NCI-H1105 treated with DMSO at 0.1 percent for 48 hours (cell line): Measurements from ENCODE around the gene C5orf58.

ENCODE experiments used
- DNase-seq: peaks from one replicate; lab custom pipeline; 2025; lab: John Stamatoyannopoulos, UW

The C5orf58 gene

GRCh38 chr5:170256571-170256970 lies 23.8 kb downstream of the C5orf58 start:
- DNase-seq, result no peak

DNA sequence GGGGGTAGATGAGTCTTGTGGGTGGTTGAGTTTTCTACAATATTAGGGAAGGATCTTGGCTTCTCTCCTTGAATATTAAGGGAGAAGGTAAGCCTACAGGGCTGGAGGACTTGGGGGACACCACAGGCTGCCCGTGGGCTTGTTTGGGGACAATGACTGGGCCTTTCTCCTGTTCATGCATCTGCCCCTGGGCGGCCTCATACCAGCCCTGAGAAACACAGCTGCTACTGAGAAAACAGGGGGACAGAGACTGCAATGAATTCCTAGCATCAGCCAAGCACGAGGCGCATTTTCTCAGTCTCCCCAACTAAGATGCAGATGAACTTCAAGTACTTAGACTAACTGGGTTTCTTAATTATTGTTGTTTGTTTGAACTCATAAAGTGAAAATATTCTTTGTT lies 24.6 kb downstream of the C5orf58 start:
- no peak for DNase-seq

DNA sequence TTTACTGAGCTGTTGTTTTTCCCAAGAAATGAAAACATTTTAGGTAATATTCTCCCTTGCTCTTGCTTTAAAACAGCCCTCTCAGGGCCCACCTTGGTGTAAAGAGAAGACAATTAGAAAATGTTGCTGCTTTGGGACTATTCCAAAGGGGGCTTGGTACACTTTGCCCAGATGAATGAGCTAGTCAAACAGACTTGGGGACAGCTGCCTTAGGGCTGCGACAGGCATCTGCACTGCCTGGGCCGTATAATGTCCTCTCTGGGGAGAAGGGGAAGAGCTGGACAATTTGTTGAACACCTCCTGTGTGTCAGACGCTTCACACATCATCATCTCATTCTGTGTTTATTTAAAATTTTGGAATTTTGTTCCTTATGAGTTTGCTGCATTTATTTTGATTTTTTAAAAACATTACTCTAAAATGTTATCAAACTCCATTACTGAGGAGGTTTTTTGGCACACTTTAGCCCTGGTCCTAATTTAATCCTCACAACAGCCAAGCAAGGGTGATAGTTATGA lies 28.8 kb downstream of the C5orf58 start:
- DNase-seq, result no peak

DNA sequence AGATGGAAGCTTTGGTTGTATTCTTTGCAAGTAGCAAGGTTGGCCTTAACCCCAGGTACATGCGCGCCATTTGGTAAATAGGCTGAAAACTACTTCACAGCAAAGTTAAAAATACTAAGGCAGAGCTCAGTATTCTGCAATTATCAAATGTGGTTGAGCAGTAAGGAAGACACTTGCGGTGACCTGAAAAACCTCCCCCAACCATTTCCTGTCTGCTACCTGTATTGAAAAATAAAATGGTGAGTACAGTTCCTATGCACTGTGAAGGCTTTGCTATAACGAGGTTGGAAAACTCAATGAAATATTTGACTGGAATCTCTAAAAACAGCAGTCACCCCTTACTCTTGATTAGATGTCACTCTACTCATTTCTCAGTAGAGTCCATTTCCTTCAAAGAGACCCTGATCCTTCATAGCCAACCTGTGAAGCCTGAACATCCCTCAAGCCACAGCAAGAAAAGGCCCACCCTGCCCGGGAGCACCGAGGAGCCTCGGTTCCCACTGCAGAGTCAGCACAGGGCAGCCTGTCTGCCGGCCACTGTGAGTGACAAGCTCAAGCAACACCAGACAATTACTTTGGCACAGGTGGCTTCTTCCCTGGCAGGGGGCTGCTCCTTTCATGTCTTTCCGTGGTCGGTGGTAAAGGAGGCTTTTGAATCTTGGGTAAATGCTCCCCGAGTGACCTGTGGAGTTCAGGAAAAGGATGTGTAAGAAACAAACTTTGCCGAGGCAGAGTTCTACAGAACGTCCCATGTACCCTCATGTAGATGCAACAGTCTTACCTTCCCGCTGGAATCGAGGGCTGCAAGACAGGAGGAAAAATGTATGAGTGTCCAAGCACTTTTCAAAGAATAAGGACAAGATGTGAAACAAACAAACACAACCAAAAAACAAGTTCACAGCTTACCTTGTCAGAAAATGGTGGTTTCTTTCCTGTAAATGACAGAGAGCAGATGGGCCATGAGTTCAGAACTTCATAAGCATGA lies 29.6 kb downstream of the C5orf58 start:
- no peak for DNase-seq

DNA sequence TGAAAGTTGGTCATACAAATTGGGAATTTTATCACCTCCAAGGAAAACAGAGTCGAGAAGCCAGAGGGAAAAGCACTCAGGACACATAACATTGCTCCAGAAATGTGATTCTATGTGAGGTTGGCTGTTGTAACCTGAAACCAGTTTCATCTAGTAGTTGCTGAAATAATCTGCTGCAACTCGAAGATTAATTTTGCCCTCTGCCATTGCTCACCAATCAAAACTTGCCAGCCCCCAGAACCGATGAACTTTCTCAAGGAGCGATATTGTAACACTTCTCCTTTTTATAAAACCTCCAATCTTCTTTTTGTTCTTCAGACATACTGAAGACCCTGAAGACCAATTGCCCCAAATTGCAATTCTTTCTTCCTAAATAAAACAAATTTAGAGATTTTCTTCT lies 31.1 kb downstream of the C5orf58 start:
- no peak for DNase-seq

DNA sequence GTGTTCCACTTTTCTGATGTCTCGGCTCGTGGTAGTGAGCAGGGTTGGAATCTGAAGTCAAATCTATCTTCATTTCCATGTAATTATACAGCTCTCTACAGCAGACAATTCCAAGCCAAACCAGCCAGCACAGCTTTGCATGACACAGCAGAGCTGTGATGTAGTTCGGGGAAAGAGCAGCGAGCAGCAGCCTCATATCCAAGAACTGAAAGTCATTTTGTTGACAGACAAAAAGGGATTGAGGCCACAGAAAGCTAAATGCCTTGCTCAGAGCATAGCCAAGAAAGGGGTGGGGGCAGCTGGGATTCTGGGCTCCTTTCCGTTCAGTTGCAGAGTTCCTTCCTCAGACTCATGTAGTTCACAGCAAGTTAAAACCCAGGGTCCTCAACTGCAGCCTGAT lies 32.7 kb downstream of the C5orf58 start:
- DNase-seq, result no peak

DNA sequence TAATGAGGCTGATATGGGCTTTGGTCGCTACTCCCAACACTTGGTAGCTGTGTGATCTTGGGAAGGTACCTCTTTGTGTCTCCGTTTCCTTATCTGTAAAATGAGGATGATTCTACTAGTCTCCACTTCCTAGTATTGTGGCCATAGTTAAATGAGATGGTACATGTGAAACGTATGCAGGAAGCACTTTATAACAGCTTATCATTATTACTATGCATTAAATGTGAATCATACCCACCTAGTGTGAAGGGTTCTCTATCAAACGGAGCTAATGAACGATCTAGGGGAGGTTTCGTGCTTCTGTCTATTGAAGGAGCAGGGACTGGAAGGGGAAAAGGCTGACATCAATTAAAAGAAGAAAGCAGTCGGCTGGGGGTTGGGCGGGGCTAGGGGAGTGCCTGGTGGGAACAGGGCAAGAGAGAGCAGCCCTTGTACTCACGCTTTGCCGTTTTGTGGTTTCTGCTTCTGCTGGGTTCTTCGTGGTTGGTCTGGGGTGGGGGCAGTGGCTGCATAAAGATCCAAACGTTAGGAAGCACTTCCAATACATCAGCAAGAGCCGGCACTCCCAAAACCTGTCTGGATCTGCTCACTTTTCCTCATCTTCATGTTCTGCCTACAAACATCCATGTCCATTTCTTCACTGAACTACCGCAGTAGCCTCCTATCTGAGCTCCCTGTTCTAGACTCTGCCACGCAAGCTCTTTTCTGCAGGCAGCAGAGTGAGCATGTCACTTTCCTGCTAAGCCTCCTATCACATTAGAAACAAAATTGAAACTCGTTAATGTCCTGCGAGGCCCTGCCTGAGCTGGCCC lies 34.0 kb downstream of the C5orf58 start:
- DNase-seq, result no peak

DNA sequence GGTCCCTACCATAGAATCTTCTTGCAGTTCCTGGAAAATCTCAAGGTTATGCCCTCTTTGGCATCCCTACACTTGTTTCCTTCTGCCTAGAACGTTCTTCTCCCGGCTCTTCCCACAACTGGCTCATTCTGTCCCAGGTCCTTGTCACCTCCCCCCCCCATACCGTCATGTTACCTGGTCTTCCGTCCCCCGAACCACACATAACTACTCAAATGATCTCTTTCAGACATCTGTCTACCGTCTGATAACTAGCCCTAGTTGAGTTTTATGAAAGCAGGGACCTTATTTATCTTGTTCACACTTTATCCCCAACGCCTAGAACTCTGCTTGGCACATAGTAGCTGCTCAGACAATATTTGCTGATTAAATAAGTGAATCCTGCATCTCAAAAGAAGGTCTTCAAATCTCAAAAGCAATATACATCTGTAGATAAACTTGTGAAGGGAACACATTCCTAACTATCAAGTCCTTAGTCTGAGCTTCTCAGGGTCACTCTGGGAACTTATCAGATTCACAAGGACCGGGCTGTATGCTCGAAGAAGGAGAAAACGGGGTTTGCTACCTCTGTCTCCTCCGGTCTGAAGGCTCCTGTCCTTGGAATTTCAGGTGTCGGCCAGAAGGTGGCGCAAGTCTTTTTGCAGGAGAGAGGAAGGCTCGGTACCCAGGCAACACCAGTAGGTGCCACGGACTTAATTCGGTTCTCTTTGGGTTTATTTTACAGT lies 34.8 kb downstream of the C5orf58 start:
- DNase-seq, result peak; percentile 47

DNA sequence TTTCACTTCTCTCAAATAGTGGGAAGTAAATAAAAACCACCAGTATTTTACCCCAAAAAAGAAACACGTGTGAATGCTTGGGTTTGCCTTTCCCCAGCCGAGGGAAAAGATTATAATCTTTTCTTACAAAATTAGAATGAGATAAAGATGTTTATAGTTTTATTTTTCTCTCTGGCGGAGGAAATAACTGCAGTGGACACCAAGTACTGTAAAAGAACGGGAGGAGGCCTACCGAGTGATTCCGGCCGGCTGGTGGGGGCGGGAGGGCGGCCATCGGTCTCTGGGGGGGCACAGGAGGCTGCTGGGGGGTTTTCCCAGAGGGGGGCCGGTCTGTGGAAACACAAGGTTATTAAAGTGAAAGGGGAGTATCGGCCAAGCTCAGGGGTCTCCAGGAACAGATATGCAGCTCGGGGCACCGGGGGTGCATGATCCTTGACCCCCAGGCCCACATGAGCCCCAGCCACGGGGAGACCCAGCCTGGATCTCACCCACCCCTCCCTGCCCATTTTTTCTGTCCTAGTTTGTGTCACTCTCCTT lies 35.4 kb downstream of the C5orf58 start:
- DNase-seq, result no peak

- no peak for DNase-seq
These were observed 36.1 kb downstream of the C5orf58 start for GRCh38 chr5:170268884-170269283.

DNA sequence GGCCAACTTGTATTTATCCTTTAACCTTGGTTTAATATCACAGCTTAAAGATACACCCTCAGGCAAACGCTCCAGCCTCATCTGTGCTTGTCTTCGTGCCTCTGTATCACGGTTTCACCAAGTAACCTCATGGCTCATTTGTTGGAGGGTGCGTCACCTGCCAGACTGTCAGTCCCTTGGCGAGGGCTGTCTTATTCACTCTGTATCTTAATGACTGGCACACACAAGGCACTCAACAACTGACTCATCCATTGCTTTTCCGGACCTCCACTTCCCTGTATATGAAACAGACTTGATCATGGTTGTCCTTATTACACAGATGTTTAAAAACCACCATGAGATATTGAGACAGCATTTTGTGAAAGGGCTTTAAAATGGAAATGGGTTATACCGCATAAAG lies 36.8 kb downstream of the C5orf58 start:
- no peak for DNase-seq

GRCh38 chr5:170270293-170271069 lies 37.7 kb downstream of the C5orf58 start:
- no peak for DNase-seq

- peak; percentile 83 for DNase-seq
These were observed 41.4 kb downstream of the C5orf58 start for GRCh38 chr5:170273968-170274710.

DNA sequence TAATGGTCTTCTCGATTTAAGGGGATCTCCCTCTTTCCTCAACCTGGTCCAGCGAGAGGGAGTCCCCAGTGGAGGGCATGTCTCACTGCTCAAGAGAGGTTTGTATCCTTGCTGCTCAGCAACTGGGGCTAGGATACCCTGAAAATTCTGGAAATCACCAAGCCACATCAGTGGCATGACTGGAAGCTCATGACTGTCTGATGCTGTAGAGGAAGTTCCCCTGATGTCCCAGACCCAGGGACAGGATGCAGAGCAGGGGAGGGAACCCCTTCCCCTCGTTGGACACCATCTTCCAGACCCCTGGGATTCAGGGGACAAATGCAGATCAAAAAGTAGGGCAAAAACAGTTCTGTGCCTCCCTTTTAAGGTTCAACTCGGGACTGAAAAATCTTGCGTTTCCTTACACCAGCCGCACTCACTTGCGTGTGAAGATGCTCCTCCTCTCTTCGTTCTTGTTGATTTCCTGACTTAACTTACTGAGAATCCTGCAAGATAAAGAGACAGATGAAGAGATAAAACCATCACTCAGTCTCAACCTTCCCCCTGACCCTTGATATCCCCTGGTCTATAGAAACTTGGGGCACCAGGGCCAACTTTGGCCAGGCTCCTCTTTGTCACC lies 42.7 kb downstream of the C5orf58 start:
- DNase-seq, result no peak

- DNase-seq, result no peak
These were observed 43.4 kb downstream of the C5orf58 start for GRCh38 chr5:170276140-170276539.

DNA sequence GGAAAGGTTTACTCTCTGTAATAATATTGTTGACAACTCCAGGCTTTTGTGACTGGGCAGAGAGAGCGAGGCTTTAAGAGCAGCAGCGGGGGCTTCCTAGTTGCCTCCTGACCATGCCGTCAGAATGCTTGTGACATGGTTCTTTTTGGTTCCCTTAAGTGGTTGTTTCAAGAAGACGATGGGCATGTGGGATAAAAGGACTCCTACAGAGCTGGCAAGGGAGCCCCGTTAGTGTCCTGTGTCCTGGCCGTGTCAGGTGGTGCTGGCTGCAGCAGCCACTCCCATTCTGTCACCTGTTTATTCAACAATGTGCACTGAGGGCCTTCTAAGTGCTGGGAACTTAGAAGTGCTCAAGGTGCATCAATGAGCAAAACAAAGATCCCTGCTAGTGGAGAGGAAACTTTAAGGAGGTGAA lies 45.1 kb downstream of the C5orf58 start:
- DNase-seq, result no peak

GRCh38 chr5:170278611-170279458 lies 46.0 kb downstream of the C5orf58 start:
- DNase-seq, result no peak

DNA sequence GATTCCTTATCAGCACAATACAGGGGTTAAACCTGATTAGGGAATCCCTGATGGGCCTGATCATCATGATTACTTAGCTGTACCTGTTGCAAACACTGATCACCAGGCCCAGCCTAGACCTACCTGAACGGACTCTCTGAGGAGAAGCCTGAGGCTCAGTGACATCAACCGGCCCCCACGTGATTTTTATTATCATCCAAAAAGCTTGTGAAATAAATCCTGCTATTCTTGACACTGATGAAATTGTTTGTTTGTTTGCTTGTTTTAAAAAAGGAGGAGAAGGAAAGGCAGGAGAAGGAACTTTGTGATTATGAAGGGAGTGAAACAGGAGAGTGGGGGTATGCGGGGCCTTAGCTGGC lies 46.7 kb downstream of the C5orf58 start:
- no peak for DNase-seq

DNA sequence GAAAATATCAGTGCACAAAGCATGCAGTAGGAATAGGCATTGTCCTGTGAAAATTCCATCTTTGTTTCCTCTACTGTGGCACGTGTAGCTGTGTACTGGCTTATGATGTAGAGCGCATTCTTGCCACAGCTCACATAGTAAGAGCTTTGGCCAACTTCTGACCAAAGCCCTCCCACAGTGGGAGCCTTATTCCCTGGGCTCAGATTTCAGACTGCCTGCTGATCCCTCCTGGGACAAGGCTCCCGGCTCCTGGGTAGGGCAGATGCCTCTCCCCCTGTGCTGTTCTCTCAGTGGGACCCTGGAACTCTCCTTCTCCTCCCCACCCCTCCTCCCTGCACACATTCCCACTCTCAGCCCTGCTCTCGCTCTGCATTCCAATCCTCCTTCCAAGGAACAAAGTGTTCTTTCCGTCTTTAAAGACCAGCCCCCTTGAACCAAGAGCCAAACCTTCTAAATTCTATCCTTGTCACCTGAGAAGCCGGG lies 47.3 kb downstream of the C5orf58 start:
- no peak for DNase-seq
